ENCODE results near the gene POLG.

The POLG gene

GRCh38 chr15:89370120-89370977 is 35.7 kb upstream of the POLG start:
- DNase-seq (ENCODE audit: low read depth in 3 of 3), result no peak

GRCh38 chr15:89369341-89369947 is 34.8 kb upstream of the POLG start:
- no peak for DNase-seq (ENCODE audit: low read depth in 3 of 3)

GRCh38 chr15:89368566-89369223 is 34.1 kb upstream of the POLG start:
- no peak for DNase-seq (ENCODE audit: low read depth in 3 of 3)

GRCh38 chr15:89367485-89368451 is 33.1 kb upstream of the POLG start:
- DNase-seq (ENCODE audit: low read depth in 3 of 3), result peak in 1 of 3 experiments; percentile 36

GRCh38 chr15:89366656-89367393 is 32.2 kb upstream of the POLG start:
- no peak for DNase-seq (ENCODE audit: low read depth in 3 of 3)

- no peak for DNase-seq (ENCODE audit: low read depth in 3 of 3)
Measured at GRCh38 chr15:89365462-89366065, 30.9 kb upstream of the POLG start.

GRCh38 chr15:89364741-89365450 is 30.3 kb upstream of the POLG start:
- no peak for DNase-seq (ENCODE audit: low read depth in 3 of 3)

GRCh38 chr15:89364341-89364740 is 29.7 kb upstream of the POLG start:
- no peak for DNase-seq (ENCODE audit: low read depth in 3 of 3)

- DNase-seq (ENCODE audit: low read depth in 3 of 3), result no peak
Measured at GRCh38 chr15:89363770-89364169, 29.1 kb upstream of the POLG start.

GRCh38 chr15:89363133-89363532 is 28.5 kb upstream of the POLG start:
- DNase-seq (ENCODE audit: low read depth in 3 of 3), result no peak

- no peak for DNase-seq (ENCODE audit: low read depth in 3 of 3)
Measured at GRCh38 chr15:89362203-89363101, 27.8 kb upstream of the POLG start.

- peak; percentile 14 to 51 (median 35) for DNase-seq (ENCODE audit: low read depth in 3 of 3)
Measured at GRCh38 chr15:89361451-89362202, 27.0 kb upstream of the POLG start.

GRCh38 chr15:89360294-89360971 is 25.8 kb upstream of the POLG start:
- DNase-seq (ENCODE audit: low read depth in 3 of 3), result no peak

- DNase-seq (ENCODE audit: low read depth in 3 of 3), result no peak
Measured at GRCh38 chr15:89359471-89360293, 25.1 kb upstream of the POLG start.

GRCh38 chr15:89358755-89359439 is 24.3 kb upstream of the POLG start:
- DNase-seq (ENCODE audit: low read depth in 3 of 3), result peak; percentile 62 to 79 (median 68)

- DNase-seq (ENCODE audit: low read depth in 3 of 3), result no peak
Measured at GRCh38 chr15:89358435-89358754, 23.8 kb upstream of the POLG start.
